Measurements from ENCODE around the gene SKAP2.

- no peak for TF ChIP-seq CTCF (IDR thresholded peaks at IDR 0.05)
- TF ChIP-seq POLR2A (IDR thresholded peaks at IDR 0.05), result no peak
Observed at GRCh38 chr7:26639111-26639510, 225.3 kb downstream of the SKAP2 start.
